GM23338 (cell line): Measurements from ENCODE around the gene NPC1. TPM values are rescaled to one million over a fixed set of nuclear protein-coding genes. Genes with fewer than 3 reads are reported as not detected.
"Not testable (repeated sequence)": the region's sequence is repeated elsewhere in the genome, so short reads cannot be mapped to it uniquely, and the experiment has no call there.

Experiments
- ATAC-seq: fragments of 200-7000 bp; cut with Tn5 transposase; 3 replicates; pipeline ENCODE4 v1.9.1; 2020
- DNase-seq: peaks from one replicate; pipeline ENCODE4 v3.0.0-alpha.2; 2015; ENCODE audit warnings: low spot score
- H2AFZ ChIP-seq: fragments of 200-600 bp; sonication (generic); 2 replicates; pipeline ENCODE4 v1.8.0; 2016; ENCODE audit warnings: antibody characterized with exemption, mild to moderate bottlenecking, moderate library complexity
- H3F3A ChIP-seq: fragments of 200-600 bp; sonication (generic); replicated peaks from 2 replicates; pipeline ENCODE4 v1.8.0; 2017; ENCODE audit warnings: antibody characterized with exemption, mixed run types, low read depth
- H3K27ac ChIP-seq: fragments of 200-600 bp; sonication (generic); 2 replicates; pipeline ENCODE4 v1.6.1; 2016; ENCODE audit warnings: low read depth
- H3K27me3 ChIP-seq: fragments of 200-600 bp; sonication (generic); 2 replicates; pipeline ENCODE4 v1.8.0; 2016; ENCODE audit warnings: mild to moderate bottlenecking, mixed run types, moderate library complexity; ENCODE audit not compliant: insufficient read depth
- H3K36me3 ChIP-seq: fragments of 200-600 bp; sonication (generic); 2 replicates; pipeline ENCODE4 v1.8.0; 2016; ENCODE audit warnings: mild to moderate bottlenecking; ENCODE audit not compliant: insufficient read depth
- H3K4me1 ChIP-seq: fragments of 200-600 bp; sonication (generic); 2 replicates; pipeline ENCODE4 v1.8.0; 2016; ENCODE audit warnings: mild to moderate bottlenecking, moderate library complexity; ENCODE audit not compliant: insufficient read depth
- H3K4me2 ChIP-seq: fragments of 200-600 bp; sonication (generic); 2 replicates; pipeline ENCODE4 v1.7.1; 2017; ENCODE audit warnings: mixed run types
- H3K4me3 ChIP-seq: fragments of 200-600 bp; sonication (generic); 2 replicates; pipeline ENCODE4 v1.6.1; 2016; ENCODE audit warnings: mixed run types
- H3K79me2 ChIP-seq: fragments of 200-600 bp; sonication (generic); replicated peaks from 2 replicates; pipeline ENCODE4 v1.8.0; 2017; ENCODE audit warnings: mild to moderate bottlenecking; ENCODE audit not compliant: insufficient read depth
- H3K9me2 ChIP-seq: fragments of 200-600 bp; sonication (generic); 2 replicates; pipeline ENCODE4 v1.8.0; 2017; ENCODE audit not compliant: insufficient read depth
- H4K20me1 ChIP-seq: fragments of 200-600 bp; sonication (generic); replicated peaks from 2 replicates; pipeline ENCODE4 v1.8.0; 2017; ENCODE audit warnings: mild to moderate bottlenecking; ENCODE audit not compliant: insufficient read depth
- H3K27ac Mint-ChIP-seq: 2 replicates; pipeline ENCODE4 v1.8.0; 2020; ENCODE audit warnings: inconsistent platforms, mild to moderate bottlenecking, moderate library complexity, mixed read lengths
- H3K27me3 Mint-ChIP-seq: 3 replicates; pipeline ENCODE4 v1.8.0; 2022; ENCODE audit warnings: low read depth, mild to moderate bottlenecking, moderate library complexity, mixed read lengths, inconsistent platforms; ENCODE audit not compliant: insufficient read depth, poor library complexity
- H3K36me3 Mint-ChIP-seq: 3 replicates; pipeline ENCODE4 v1.8.0; 2021; ENCODE audit warnings: low read depth, mild to moderate bottlenecking, inconsistent platforms, moderate library complexity, mixed read lengths
- H3K4me1 Mint-ChIP-seq: 3 replicates; pipeline ENCODE4 v1.8.0; 2020; ENCODE audit warnings: mild to moderate bottlenecking, inconsistent platforms, mixed read lengths
- H3K4me3 Mint-ChIP-seq: 3 replicates; pipeline ENCODE4 v1.8.0; 2021; ENCODE audit warnings: moderate library complexity, mild to moderate bottlenecking, inconsistent platforms, mixed read lengths
- H3K9me3 Mint-ChIP-seq: 3 replicates; pipeline ENCODE4 v1.8.0; 2020; ENCODE audit warnings: moderate library complexity, mild to moderate bottlenecking, inconsistent platforms, mixed read lengths
- CTCF ChIP-seq, 2 experiments: fragments of 200-600 bp in 1 of 2; sonication (generic) in 1 of 2; conservative IDR thresholded peaks; 2 replicates each; pipeline versions ENCODE4 v1.5.1 to v1.6.1; 2016 to 2017; ENCODE audit warnings: antibody characterized with exemption in 2 of 2, low read depth in 2 of 2, mild to moderate bottlenecking in 2 of 2, moderate library complexity in 1 of 2
- EZH2 ChIP-seq: fragments of 200-600 bp; sonication (generic); IDR thresholded peaks from one replicate; pipeline ENCODE4 v1.8.0; 2017; ENCODE audit warnings: antibody characterized with exemption, mild to moderate bottlenecking, low read depth; ENCODE audit not compliant: unreplicated experiment
- EZH2phosphoT487 ChIP-seq: fragments of 200-600 bp; sonication (generic); IDR thresholded peaks from one replicate; pipeline ENCODE4 v1.8.1; 2018; ENCODE audit warnings: antibody characterized with exemption; ENCODE audit not compliant: unreplicated experiment
- REST ChIP-seq: IDR thresholded peaks from one replicate; pipeline ENCODE4 v1.6.1; 2018; ENCODE audit warnings: antibody characterized with exemption; ENCODE audit not compliant: unreplicated experiment
- polyA plus RNA-seq: library from polyadenylated mRNA; unstranded; fragments of >200 nt; fragmentation: Nextera tagmentation; extraction: Ambion mirVana; gene quantifications from 2 replicates; pipeline ENCODE4 v1.2.1, GENCODE V29; 2016
- total RNA-seq: library from RNA; depleted of rRNA; stranded (reverse); fragments of >200 nt; shearing (Covaris generic); gene quantifications from 2 replicates; pipeline ENCODE4 v1.2.3, GENCODE V29; 2014

The NPC1 gene
- total and polyA plus RNA-seq, 2 experiments from 2014 or later, result 18.4 to 45.1 TPM

DNA sequence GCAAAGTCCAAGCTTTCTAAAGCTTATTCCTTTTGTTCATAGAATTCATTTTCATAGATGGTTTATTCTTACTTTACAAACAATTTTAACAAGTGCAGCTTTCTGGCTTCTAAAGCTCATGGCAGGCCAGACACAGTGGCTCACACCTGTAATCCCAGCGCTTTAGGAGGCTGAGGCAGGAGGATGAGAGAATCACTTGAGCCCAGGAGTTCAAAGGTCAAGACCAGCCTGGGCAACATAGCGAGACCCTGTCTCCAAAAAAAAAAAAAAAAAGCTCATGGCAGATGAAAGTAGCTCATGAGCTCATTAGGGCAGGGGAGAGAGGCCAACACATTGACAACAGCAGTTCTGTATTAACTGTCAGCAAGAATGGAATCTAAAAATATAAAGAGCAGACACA lies 28.1 kb upstream of the NPC1 start:
- DNase-seq (no peak), ATAC-seq (no peak)
- H3F3A ChIP-seq, result 0 out of 2 replicates have a peak, but pooled peaks cover under 1% of the 10 kb centered on the region
- no peaks in the 10 kb centered on the region for H4K20me1 ChIP-seq
- H3K9me2 ChIP-seq, result no peaks in the 10 kb centered on the region
- Mint-ChIP-seq H3K9me3 (no peaks in the 10 kb centered on the region), H3K36me3 (no peaks in the 10 kb centered on the region), H3K4me3 (no peak overlapping the region), H3K27me3 (peaks cover 6% of the 10 kb centered on the region), H3K4me1 (peaks cover 8% of the 10 kb centered on the region; the same call in 2 of the 3 replicates), H3K27ac (no peak overlapping the region)
- no peaks in the 10 kb centered on the region for H3K36me3 ChIP-seq
- no peak overlapping the region for H3K4me3 ChIP-seq
- no peaks in the 10 kb centered on the region for H3K79me2 ChIP-seq
- TF ChIP-seq CTCF (conservative IDR thresholded peaks at IDR 0.05; ENCODE audit: low read depth in 2 of 2) (no peak), REST (no peak), EZH2phosphoT487 (no peak), EZH2 (no peak)
- H3K4me1 ChIP-seq, result peaks cover 6% of the 10 kb centered on the region
- peaks cover 6% of the 10 kb centered on the region; the same call in 1 of the 2 replicates for H3K27me3 ChIP-seq
- H2AFZ ChIP-seq, result no peak overlapping the region
- H3K27ac ChIP-seq, result no peak overlapping the region
- H3K4me2 ChIP-seq, result no peak overlapping the region

DNA sequence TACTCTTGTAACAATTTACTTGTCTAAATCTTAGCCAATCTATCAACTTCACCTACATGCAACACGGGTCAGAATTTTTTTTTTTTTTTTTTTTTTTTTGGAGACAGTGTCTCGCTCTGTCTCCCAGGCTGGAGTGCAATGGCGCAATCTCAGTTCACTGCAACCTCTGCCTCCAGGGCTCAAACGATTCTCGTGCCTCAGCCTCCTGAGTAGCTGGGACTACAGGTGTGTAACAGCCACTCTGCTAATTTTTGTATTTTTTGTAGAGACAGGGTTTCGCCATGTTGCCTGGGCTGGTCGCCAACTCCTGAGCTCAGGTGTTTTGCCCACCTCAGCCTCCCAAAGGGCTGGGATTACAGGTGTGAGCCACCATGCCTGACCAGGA lies 26.8 kb upstream of the NPC1 start:
- not testable (repeated sequence) for H3K4me3 Mint-ChIP-seq, H3K36me3 Mint-ChIP-seq, DNase-seq, H3K4me1 Mint-ChIP-seq, H3F3A ChIP-seq, H3K27ac ChIP-seq, H3K9me2 ChIP-seq, H3K27me3 ChIP-seq, H2AFZ ChIP-seq, H3K4me3 ChIP-seq, ATAC-seq, H3K27me3 Mint-ChIP-seq, H3K27ac Mint-ChIP-seq, H4K20me1 ChIP-seq, H3K79me2 ChIP-seq, H3K4me1 ChIP-seq, H3K36me3 ChIP-seq, H3K4me2 ChIP-seq, H3K9me3 Mint-ChIP-seq
